Measurements from ENCODE around the gene TOPBP1.

TOPBP1 gene

DNA sequence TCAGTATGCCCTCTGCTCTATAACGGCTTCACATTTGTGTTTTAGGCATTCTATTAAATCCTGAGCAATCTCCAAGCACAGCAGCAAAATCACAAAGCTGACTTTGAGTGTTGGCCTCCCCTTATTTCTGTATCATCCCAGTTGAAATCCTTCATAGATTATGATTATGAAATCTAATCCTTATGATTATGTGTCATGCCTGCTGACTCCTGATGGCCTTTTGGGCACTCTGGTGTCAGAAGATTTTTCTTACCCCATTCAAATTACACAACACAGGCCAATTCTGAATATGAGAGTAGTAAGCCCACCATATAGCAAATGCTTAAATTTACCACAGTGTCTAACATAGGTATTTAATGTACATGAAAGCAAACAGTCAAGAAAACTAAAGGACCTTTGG lies 53.9 kb downstream of the TOPBP1 start:
- no peak for DNase-seq (ENCODE audit: low spot score)

DNA sequence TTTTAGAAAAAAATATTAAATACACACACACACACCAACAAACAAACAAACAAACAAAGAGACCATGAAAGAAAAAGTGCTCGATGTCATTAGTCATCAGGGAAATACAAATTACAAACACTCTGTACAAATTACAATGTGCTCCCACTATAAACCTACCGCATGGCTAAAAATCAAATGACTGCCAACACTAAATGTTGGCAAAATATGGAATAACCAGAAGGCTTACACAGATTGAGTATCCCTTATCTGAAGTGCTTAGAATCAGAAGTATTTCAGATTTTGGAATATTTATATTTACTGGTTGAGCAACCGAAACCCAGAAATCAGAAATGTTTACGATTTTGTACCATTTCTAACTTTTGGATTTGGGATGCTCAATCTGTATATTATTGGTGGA lies 54.8 kb downstream of the TOPBP1 start:
- no peak for DNase-seq (ENCODE audit: low spot score)

DNA sequence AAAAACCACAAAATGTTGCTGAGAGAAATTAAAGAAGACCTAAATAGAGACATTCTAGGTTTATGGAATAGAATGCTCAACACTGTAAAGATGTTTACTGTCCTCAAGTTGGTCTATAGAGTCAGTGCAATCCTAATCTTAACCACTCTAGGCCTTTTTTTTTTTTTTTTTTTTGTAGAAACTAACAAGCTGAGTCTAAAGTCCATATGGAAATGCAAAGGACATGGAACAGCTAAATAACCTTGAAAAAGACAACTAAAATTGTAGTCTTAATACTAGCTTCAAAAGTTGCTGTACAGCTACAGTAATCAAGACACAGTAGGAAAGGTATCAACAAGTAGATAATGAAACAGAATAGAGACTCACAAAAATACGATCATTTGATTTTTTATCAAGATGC lies 55.4 kb downstream of the TOPBP1 start:
- no peak for DNase-seq (ENCODE audit: low spot score)

DNA sequence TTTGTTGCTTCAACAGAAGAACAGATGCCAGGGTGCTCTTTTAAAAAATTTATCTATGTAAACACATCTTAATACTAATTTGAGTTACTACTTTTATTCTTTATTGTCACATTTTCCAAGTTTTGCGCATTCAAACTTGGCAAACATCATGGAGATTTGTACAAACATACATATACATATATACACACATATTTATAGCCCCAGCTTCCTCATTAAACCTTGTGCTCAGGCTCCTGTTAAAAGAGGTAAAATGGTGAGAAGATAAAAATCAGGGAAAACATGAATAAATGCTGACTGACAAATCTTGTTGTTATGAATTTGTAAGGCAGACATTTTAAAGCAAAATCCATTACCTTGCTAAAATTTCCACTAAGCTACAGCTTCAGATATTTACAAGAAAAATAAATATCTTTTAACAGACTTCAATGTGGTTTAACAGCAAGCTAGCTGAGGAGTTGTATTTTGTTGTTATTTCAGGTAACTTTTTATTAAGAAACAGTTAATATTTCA lies 61.1 kb downstream of the TOPBP1 start:
- DNase-seq (ENCODE audit: low spot score), result no peak

DNA sequence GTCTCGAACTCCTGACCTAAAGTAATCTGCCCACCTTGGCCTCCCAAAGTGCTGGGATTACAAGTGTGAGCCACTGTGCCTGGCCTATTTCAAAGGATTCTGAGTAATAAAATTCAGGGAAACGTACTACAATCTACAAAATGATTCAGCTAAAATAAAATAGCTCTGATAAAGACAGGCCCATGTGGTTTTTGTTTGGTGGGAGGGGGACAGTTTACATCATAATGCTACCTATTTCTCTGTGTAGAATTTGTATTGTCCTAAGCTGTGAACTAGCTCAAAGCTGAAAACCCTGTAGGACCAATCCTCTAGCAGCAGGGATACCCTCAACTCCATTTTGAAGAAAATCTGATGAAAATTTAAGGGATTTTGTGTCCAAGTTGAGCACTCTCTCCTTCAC lies 62.5 kb downstream of the TOPBP1 start:
- no peak for DNase-seq (ENCODE audit: low spot score)

DNA sequence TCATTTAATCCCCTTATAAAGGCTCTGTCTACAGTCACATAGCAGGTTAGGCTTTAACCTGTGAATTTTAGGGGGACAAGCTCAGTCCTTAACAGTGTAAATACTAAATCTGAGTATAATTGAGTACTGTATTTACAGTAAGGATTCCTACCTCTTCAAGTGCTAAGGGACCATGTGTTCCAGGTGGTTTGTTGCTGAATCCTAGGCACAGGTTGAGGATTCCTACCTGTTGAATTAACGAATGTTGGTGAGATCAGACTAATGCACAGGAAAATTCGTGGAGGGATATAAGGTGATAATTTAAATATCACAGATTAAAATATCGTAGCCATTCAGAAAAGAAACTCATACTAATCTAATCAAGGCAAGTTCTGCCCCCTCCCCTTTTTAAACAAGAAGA lies 63.3 kb downstream of the TOPBP1 start:
- DNase-seq (ENCODE audit: low spot score), result no peak

DNA sequence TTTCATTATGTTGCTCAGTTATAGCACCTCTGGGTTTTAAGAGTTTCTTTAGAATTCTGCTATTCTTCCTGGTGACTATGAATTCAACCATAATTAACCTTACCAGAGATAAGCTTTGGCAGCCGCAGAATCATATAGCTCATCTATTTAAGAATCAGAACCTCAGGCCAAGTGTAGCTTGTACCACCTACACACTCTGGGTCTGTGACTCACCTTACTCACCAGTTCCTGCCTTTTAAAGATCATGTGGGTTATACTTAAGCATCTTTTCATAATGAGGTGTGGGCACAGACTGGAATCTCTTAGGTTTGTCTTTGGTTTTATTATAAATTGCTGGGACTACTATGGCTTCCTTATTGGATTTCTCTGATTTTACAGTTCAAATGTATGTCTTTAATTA lies 66.4 kb downstream of the TOPBP1 start:
- peak; percentile 94 for DNase-seq (ENCODE audit: low spot score)

DNA sequence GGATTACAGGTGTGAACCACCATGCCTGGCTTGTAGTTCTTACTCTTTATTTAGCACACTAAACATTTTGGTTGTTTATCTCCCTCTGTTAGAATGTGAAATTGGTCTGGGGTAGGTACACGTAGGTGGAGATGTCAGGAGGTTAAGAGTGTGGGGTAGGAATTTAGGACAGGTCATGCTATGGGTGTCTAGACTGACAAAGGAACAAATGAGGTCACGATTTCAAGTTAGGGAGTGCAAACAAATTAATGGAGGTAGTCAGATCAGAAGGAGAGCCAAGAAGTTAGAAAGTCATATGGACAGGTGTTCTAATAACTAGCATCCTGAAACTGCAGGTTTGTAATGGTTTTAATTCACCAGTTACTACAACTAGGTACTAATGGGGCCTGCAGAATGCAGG lies 68.5 kb downstream of the TOPBP1 start:
- DNase-seq (ENCODE audit: low spot score), result no peak

DNA sequence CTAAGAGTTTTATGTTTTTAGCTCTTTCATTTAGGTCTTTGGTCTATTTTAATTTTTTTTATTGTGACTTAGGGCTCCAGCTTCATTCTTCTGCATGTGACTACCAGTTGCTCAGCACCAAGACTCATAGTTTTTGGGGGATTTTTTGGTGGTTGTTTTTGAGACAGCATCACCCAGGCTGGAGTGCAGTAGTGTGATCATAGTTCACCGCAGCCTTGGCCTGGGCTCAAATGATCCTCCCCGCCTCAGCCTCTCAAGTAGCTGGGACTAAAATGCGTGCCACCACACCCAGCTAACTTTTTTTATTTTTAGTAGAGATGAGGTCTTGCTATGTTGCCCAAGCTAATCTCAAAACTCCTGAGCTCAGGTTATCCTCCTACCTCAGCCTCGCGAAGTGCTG lies 68.9 kb downstream of the TOPBP1 start:
- DNase-seq (ENCODE audit: low spot score), result no peak

DNA sequence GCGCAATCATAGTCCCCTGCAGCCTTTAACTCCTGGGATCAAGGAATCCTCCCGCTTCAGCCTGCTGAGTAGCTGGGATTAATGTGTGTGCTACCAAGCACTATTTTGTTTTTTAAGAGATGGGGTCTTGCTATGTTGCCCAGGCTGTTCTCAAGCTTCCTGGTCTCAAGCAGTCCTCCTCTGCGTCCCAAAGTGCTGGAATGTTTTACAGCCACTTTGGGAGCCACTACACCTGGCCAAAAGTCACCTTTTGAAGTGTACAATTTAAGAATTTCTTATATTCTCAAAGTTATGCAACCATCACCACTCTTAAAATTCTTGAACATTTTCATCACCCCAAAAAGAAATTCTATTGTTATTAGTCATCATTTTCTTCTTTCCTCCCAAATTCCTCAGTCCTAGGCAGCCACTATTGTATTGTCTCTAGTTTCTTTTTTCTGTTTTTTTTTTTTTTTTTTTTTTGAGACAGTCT lies 70.4 kb downstream of the TOPBP1 start:
- DNase-seq (ENCODE audit: low spot score), result no peak

DNA sequence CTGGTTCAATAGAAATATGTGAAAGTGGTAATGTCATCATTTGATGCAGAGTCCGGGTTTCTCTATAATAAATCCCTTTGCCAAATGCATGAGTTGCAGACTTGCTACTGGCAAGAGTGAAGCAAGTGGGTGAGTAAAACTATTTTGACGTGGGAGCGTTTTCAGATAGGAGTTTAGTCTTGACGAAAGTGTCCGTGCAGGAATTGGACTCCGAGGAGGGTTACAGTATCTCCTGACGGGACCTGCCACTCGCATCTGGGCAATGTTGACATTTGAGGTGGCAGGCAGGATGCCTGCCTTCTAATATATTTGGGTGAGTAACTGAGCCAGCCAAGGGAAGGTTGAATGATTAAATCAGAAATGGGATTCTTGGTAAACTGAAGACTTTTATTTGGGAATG lies 72.2 kb downstream of the TOPBP1 start:
- DNase-seq (ENCODE audit: low spot score), result no peak

DNA sequence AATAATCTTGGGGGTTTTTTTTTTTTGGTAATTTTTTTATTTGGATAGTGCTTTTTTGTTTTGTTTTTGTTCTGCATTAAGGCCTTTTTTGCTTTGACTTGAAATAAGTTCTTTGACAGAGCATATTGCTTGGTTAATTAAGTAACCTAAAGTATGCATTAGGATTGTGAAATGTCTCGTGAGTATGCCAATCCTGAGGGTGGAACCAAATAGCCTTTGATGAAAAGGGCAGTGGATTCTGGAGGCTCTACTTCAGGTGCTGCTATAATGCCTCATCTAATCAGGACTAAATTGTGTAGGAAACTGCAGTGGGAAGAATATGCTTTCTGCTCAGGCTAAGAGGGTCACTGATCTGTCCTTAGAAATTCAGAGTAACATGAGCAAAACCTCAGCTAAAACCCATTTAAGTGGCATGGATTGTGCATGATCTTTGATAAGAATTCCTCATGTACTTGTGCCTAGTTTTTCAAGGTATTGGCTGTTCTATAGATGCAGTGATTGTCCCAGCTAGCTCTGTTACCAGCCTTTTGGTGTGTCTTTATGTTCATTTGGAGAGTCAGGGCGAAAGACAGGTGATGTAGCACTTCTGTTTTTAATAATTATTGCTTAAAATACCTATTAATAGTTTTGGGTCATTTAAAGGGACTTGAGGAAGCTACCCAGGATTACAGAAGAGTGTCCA lies 72.8 kb downstream of the TOPBP1 start:
- DNase-seq (ENCODE audit: low spot score), result no peak

DNA sequence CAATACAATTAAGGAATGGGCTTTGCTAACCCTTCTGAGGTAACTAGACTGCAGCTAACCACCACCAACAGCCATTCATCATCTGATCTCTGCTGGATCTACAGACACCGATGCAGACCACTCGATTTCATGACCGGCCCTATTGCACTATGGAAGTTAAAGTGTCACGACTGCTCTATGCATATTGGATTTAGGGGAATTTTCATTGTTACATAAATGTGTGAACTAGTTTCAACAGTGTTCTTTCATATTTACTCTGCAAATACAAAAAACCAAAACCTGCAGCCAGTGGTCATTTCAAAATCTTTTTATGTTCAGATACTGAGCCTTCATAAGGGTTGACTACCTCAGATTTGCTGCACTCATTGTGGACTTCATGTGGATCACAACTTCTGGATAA lies 73.7 kb downstream of the TOPBP1 start:
- no peak for DNase-seq (ENCODE audit: low spot score)

DNA sequence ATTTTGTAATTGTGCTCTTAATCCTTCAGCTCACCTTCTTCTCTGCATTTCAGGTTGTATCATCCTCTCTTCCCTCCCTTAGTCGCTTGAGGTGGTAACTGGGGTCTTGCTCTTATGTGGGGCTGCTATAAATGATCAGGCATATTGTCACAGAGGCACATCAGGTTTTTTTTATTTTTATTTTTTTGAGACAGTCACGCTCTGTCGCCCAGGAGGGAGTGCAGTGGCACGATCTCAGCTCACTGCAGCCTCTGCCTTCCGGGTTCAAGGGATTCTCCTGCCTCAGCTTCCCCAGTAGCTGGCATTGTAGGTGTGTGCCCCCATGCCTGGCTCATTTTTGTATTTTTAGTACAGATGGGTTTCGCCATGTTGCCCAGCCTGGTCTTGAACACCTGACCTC lies 78.3 kb downstream of the TOPBP1 start:
- no peak for DNase-seq (ENCODE audit: low spot score)

DNA sequence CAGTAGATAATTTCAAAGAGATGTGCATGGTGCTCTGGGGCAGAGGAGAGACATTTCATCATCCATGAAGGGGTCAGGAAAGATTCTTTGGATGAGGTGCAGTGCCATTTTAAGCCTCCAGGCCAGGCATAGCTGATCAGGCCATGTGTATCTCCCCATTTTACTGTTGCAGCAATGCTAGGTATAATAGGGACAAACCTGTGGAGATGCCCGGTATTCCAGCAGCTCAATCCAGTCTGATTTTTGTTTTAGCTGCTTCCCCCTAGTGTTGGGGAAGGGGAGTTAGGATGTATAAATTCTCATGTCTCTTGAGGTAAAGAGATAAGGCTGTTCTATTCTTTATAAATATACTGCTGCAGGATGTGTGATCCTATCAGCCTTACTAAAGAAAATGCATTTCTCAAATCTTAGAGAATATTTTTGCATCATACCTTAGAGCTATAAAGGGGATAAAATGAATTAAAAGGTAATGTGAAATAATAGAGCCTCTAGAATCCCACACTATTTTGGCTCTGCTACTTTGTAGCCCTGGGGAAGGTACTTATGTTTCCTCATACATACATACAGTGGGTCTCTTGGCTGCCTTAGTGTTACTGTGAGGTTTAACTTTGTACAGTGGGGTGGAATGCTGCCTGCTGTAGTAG lies 83.1 kb downstream of the TOPBP1 start:
- peak; percentile 58 for DNase-seq (ENCODE audit: low spot score)

DNA sequence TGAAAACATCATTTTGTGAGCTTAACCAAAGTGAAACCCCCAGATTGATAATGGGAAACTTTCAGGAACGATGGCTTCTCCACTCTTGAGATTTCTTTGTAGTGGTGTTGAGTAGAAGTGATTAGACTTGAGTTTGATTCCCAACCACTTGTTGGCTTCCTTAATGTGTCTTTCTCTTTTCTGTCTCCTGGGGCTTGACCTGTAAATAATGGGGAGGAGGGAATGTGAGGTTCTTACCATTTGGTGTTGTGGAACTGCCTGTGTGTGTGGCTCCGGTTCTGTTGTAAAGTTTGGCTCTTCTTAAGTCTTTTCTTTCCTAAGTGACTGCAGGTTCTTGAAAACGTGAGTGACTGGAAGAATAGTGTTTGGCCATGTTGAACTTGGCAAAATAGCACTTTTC lies 85.6 kb downstream of the TOPBP1 start:
- DNase-seq (ENCODE audit: low spot score), result no peak

DNA sequence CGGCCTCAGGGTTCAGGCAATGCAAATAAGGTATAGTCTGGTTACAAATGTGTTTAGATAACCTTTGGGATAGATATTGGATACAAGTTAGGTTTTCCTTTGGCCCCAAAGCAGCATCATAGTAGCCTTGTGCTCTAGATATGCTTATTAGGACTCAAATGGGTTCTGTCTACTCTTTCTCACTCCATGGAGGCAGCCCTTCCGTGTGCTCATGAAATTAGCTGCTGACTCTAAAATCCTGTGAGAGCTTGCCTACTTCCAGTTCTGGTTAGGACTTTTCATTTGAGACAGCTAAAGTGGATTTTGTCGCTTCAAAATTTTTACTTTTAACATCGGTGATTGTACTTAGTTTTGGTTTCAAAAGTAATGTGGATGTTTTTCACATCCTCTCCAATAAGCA lies 86.7 kb downstream of the TOPBP1 start:
- no peak for DNase-seq (ENCODE audit: low spot score)

DNA sequence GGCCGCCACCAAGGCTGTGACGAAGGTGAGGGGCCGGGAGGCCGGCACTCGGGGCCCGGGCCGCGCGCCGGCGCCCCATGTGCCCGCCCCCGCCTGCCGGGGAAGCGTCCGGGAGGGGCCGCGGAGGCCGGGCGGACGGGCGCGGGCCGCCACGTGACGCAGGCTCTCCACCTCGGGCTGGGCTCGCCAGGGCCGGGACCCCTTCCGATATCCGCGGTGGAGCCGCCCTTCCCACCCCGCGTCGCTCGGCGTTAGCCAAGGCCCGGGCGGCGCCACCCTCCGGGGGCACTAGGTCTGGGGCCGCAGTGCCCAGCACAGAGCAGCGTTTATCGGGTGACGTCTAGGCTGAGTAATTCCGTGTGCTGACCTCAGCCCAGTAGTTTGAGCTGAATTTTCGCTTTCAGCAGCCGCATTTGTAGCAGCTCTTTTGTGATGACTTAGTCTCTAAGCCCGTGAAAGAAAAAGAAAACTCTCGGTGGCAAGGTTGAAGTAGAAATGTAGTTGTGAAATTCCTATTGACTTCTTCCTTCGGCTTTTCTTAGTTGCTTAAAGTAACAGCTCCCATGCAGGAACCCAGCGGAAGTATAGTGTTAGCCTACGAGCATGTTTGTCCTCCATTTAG lies 87.4 kb downstream of the TOPBP1 start:
- no peak for DNase-seq (ENCODE audit: low spot score)

DNA sequence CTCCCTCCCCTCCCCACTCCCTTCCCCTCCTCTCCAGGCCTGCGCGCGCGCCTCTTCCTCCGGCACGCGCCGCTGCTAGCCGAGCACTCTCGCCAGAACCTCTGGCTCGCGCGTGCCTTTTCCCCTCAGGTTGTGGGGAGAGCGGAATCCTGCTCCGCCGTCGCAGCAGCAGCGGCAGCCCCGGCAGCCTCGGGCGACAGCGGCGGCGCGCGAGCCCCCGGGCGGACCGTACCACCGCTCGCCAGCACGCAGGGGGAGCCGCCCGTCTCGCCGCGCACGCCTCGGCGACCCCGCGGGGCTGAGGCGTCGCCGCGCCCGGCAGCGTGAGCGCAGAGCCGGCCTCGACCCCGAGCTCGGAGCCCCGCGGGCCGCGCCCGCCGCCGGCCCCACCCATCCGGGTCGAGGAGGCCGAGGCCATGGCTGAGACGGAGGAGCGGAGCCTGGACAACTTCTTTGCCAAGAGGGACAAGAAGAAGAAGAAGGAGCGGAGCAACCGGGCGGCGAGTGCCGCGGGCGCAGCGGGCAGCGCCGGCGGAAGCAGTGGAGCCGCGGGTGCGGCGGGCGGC lies 88.0 kb downstream of the TOPBP1 start, which contains the start of gene CDV3:
TSS of gene CDV3 (plus strand) at position 58 of the 566 bp plus-strand sequence. CDS start at position 417, 359 bp downstream.
- no peak for DNase-seq (ENCODE audit: low spot score)

DNA sequence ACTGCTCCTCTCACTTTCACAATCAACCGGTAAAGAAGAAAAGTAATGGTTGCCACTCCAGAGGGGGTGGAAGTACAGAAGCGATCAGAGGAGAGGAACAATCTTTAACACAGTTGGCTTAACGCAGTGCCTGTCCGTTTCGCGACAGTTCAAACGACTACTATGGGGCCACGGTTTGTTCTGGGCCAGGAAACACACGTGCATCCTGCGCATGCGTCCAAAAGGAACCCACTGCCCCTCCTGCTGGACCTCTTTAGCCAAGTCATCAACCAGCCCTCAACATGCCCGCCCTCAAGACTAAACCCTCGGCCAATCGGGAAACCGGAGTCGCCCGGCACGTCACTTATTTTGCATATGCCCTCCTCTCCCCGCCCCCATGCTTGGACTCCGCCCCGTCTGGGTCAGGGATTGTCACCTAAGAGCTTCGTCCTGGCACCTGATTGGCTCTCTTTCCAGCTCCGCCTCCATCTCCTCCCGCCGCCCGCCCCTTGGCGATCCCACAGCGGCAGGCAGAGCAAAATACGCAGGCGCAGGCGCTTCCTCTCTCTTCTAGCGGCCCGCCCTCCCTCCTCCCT lies 88.6 kb downstream of the TOPBP1 start:
- DNase-seq (ENCODE audit: low spot score), result peak; percentile 99

DNA sequence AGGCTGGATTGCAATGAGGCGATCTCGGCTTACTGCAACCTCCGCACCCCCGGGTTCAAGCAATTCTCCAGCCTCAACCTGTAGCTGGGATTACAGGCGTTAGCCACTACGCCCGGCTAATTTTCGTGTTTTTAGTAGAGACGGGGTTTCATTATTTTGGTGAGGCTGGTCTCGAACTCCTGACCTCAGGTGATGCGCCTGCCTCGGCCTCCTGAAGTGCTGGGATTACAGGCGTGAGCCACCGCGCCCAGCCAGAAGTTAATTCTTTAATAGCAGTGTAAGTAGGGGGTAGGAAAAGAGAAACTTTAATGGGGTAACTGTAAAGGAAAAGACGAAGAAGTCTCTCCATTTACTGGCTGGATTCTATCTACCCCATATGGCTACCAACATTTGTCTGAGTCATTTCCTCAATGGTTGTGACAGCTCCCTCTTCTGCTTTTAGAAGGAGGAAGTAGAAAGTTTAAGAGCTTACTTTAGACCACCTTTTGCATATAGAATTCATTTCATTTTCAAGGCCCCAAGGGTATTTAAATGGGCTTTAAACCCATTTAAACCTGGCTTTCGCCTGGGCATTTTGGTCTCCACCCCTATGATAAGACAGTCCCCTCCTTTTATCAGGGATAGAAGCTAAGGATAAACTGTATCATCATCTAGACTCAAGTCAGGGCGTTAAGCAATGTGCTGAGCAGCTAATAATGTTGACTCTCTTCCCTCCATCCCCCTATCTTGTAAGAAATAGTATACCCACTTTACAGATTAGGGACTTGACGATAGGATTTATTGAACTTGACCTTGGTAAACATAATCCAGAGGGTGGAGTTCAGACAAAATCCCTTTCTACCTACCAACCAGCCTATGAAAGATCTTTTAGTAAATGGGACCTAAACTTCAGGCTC lies 89.3 kb downstream of the TOPBP1 start:
- DNase-seq (ENCODE audit: low spot score), result no peak

DNA sequence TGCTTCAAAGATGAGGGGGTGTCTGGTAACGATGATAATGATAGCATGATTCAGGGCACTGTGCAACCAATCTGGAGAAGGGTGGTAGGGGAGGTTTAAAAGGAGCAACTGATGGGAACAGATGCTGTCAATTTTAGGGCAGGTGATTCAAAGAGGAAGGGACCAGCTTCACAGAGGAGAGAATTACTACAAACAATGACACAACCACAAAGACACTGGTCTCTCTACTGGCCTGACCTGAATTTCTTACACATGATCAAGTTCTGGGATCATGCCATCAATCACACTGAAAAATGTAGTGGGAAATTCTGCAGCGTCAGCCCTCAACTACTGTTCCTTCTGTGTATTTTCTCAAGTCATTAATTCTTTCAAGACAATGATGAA lies 90.8 kb downstream of the TOPBP1 start:
- DNase-seq (ENCODE audit: low spot score), result no peak
